Hepatocyte (in vitro differentiated cells): ENCODE measurements around the gene AMHR2. TPM values are rescaled to one million over a fixed set of nuclear protein-coding genes. Genes with fewer than 3 reads are reported as not detected.
"Not testable (repeated sequence)": the region's sequence is repeated elsewhere in the genome, so short reads cannot be mapped to it uniquely, and the experiment has no call there.

Experiments
- DNase-seq: peaks from one replicate; pipeline ENCODE4 v3.0.0-alpha.2; 2016; ENCODE audit warnings: low spot score
- H2AFZ ChIP-seq: fragments of 200-600 bp; sonication (generic); 2 replicates; pipeline ENCODE4 v1.6.0; 2016; ENCODE audit warnings: antibody characterized with exemption, mild to moderate bottlenecking
- H3K27ac ChIP-seq: fragments of 200-600 bp; sonication (generic); 2 replicates; pipeline ENCODE4 v1.5.1; 2016; ENCODE audit warnings: mild to moderate bottlenecking
- H3K27me3 ChIP-seq: fragments of 200-600 bp; sonication (generic); 2 replicates; pipeline ENCODE4 v1.6.1; 2016
- H3K36me3 ChIP-seq: fragments of 200-600 bp; sonication (generic); replicated peaks from 2 replicates; pipeline ENCODE4 v1.5.1; 2016; ENCODE audit warnings: low read depth; ENCODE audit not compliant: insufficient read depth
- H3K4me1 ChIP-seq: fragments of 200-600 bp; sonication (generic); 2 replicates; pipeline ENCODE4 v1.5.1; 2016; ENCODE audit warnings: mild to moderate bottlenecking, moderate library complexity; ENCODE audit not compliant: insufficient read depth
- H3K4me2 ChIP-seq: fragments of 200-600 bp; sonication (generic); 2 replicates; pipeline ENCODE4 v1.6.0; 2016
- H3K4me3 ChIP-seq: fragments of 200-600 bp; sonication (generic); 2 replicates; pipeline ENCODE4 v1.5.1; 2016; ENCODE audit warnings: mild to moderate bottlenecking
- H3K79me2 ChIP-seq: fragments of 200-600 bp; sonication (generic); 2 replicates; pipeline ENCODE4 v1.6.0; 2017; ENCODE audit warnings: mild to moderate bottlenecking
- H3K9me2 ChIP-seq: fragments of 200-600 bp; sonication (generic); replicated peaks from 2 replicates; pipeline ENCODE4 v1.6.0; 2017; ENCODE audit warnings: mild to moderate bottlenecking; ENCODE audit not compliant: insufficient read depth
- H3K9me3 ChIP-seq: fragments of 200-600 bp; sonication (generic); 2 replicates; pipeline ENCODE4 v1.5.1; 2016; ENCODE audit warnings: low read depth, mild to moderate bottlenecking
- H4K20me1 ChIP-seq: fragments of 200-600 bp; sonication (generic); 2 replicates; pipeline ENCODE4 v1.6.0; 2016; ENCODE audit warnings: mild to moderate bottlenecking; ENCODE audit not compliant: insufficient read depth, poor library complexity, severe bottlenecking
- CTCF ChIP-seq: fragments of 200-600 bp; sonication (generic); IDR thresholded peaks from 2 replicates; pipeline ENCODE4 v1.5.1; 2016; ENCODE audit warnings: antibody characterized with exemption, mild to moderate bottlenecking; ENCODE audit not compliant: poor library complexity
- EZH2 ChIP-seq: fragments of 200-600 bp; sonication (generic); IDR thresholded peaks from 2 replicates; pipeline ENCODE4 v1.6.1; 2016; ENCODE audit warnings: antibody characterized with exemption, mild to moderate bottlenecking, borderline replicate concordance
- EZH2phosphoT487 ChIP-seq: fragments of 200-600 bp; sonication (generic); IDR thresholded peaks from one replicate; pipeline ENCODE4 v1.6.1; 2018; ENCODE audit warnings: antibody characterized with exemption, mild to moderate bottlenecking, low read depth, moderate library complexity; ENCODE audit not compliant: unreplicated experiment, severe bottlenecking
- WGBS: methylation state at CpG from one replicate; pipeline ENCODE4 v1.1.6; 2016; ENCODE audit warnings: low lambda C conversion rate; ENCODE audit errors: missing lambda C conversion rate; 5-methylcytosine and 5-hydroxymethylcytosine counted together
- polyA plus RNA-seq: library from polyadenylated mRNA; unstranded; fragments of >200 nt; fragmentation: Nextera tagmentation; extraction: Ambion mirVana; gene quantifications from 2 replicates; pipeline ENCODE4 v1.2.1, GENCODE V29; 2016
- total RNA-seq: library from RNA; depleted of rRNA; stranded (reverse); fragments of >200 nt; gene quantifications from 2 replicates; pipeline ENCODE4 v1.2.3, GENCODE V29; 2014

AMHR2 gene
- total and polyA plus RNA-seq, 2 experiments from 2014 or later = 6.4 to 16.9 TPM

DNA sequence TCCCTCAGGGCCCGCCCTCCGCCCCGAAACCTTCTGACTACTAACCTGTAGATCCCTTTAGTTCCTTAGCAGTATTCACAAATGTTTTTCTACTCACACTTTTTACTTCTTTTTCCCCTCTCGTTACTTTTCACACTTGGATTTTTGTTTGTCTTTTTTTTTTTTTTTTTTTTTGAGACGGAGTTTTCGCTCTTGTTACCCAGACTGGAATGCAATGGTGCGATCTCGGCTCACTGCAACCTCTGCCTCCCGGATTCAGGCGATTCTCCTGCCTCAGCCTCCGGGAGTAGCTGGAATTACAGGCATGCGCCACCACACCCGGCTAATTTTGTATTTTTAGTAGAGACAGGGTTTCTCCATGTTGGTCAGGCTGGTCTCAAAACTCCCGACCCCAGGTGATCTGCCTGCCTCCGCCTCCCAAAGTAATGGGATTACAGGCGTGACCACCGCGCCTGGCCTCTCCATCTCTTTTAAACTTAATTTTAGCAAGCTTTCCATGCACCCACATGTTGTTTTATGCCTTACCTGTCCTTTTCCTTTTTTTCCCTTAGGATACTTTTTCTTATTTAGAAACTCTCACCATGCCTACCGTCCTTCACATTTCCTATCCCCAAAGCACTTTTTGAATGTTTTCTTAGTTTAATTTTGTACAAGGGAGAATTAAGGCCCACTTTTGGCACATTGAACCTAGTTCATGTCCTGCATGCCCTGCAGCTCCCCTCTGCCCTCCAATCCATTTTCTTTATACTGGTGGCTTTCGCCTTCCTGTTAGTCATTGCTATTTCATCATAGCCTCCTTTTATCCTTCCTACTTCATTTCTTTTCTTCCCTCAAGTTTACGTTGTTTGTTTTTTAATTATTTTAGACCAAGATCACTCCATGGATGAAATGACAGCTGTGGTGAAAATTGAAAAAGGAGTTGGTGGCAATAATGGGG lies 42.6 kb upstream of the AMHR2 start:
- Histone ChIP-seq H3K4me3 (peak overlapping the region; percentile 16), H3K4me2 (peak overlapping the region; percentile 89), H3K9me2 (no peaks in the 10 kb centered on the region), H4K20me1 (peaks cover 31% of the 10 kb centered on the region), H3K9me3 (no peaks in the 10 kb centered on the region), H3K79me2 (peaks cover 51% of the 10 kb centered on the region), H3K27ac (peak overlapping the region; percentile 96), H2AFZ (no peak overlapping the region), H3K27me3 (no peaks in the 10 kb centered on the region), H3K4me1 (peaks cover 43% of the 10 kb centered on the region), H3K36me3 (no peaks in the 10 kb centered on the region)
- no peak for DNase-seq
- no peak for TF ChIP-seq EZH2phosphoT487
- no peak for TF ChIP-seq EZH2
- TF ChIP-seq CTCF = no peak
- WGBS = 11% methylated on average over 20 of the region's 21 CpGs

DNA sequence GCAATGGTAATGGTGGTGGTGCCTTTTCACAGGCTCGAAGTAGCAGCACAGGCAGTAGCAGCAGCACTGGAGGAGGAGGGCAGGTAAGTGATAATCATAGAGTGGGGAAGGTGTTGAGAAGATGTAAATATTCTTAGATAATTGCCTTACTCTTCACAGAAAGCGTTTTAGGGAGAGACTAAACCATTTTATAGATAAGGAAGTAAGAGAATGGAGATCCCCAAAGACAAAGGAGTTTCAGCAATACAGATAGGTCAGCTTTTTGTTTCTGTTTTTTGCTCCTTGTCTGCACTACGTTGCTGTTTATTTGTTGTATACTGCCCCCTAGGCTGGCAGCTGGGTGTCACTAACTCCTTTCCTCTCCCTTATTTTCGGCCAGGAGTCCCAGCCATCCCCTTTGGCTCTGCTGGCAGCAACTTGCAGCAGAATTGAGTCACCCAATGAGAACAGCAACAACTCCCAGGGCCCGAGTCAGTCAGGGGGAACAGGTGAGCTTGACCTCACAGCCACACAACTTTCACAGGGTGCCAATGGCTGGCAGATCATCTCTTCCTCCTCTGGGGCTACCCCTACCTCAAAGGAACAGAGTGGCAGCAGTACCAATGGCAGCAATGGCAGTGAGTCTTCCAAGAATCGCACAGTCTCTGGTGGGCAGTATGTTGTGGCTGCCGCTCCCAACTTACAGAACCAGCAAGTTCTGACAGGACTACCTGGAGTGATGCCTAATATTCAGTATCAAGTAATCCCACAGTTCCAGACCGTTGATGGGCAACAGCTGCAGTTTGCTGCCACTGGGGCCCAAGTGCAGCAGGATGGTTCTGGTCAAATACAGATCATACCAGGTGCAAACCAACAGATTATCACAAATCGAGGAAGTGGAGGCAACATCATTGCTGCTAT lies 41.7 kb upstream of the AMHR2 start:
- Histone ChIP-seq H3K9me2 (no peaks in the 10 kb centered on the region), H3K27ac (peak overlapping the region; percentile 96), H3K4me2 (peak overlapping the region; percentile 89), H3K4me3 (peak overlapping the region; percentile 16), H4K20me1 (peaks cover 39% of the 10 kb centered on the region), H3K27me3 (no peaks in the 10 kb centered on the region), H3K36me3 (no peaks in the 10 kb centered on the region), H3K79me2 (peaks cover 60% of the 10 kb centered on the region), H3K9me3 (no peaks in the 10 kb centered on the region), H3K4me1 (peaks cover 52% of the 10 kb centered on the region), H2AFZ (no peak overlapping the region)
- peak; percentile 54 for DNase-seq
- 59% methylated on average over 9 of the region's 9 CpGs for WGBS
- TF ChIP-seq CTCF (peak; percentile 34), EZH2 (no peak)

DNA sequence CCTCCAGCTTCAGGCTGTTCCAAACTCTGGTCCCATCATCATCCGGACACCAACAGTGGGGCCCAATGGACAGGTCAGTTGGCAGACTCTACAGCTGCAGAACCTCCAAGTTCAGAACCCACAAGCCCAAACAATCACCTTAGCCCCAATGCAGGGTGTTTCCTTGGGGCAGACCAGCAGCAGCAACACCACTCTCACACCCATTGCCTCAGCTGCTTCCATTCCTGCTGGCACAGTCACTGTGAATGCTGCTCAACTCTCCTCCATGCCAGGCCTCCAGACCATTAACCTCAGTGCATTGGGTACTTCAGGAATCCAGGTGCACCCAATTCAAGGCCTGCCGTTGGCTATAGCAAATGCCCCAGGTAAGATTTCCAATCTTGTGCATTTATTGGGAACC lies 40.4 kb upstream of the AMHR2 start:
- Histone ChIP-seq H3K36me3 (no peaks in the 10 kb centered on the region), H3K4me1 (peaks cover 63% of the 10 kb centered on the region), H3K4me3 (no peak overlapping the region), H2AFZ (no peak overlapping the region), H3K9me3 (no peaks in the 10 kb centered on the region), H3K79me2 (peaks cover 73% of the 10 kb centered on the region), H3K27ac (no peak overlapping the region), H4K20me1 (peaks cover 47% of the 10 kb centered on the region), H3K27me3 (no peaks in the 10 kb centered on the region), H3K4me2 (peak overlapping the region; percentile 89), H3K9me2 (no peaks in the 10 kb centered on the region)
- DNase-seq = no peak
- TF ChIP-seq EZH2 (no peak), EZH2phosphoT487 (no peak), CTCF (no peak)
- 73% methylated on average over 2 of the region's 2 CpGs for WGBS

DNA sequence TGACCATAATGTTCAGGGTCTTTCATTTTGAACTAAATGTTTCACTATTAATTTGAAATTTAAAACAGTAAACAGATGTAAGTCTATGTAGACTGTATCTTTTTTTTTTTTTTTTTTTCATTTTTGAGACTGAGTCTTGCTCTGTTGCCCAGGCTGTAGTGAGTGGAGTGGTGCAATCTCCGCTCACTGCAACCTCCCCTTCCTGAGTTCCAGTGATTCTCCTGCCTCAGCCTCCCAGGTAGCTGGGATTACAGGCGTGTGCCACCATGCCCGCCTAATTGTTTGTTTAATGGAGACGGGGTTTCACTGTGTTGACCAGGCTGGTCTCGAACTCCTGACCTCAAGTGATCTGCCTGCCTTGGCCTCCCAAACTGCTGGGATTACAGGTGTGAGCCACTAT lies 37.3 kb upstream of the AMHR2 start:
- not testable (repeated sequence) for H3K27me3 ChIP-seq, H3K9me3 ChIP-seq, DNase-seq, H3K4me3 ChIP-seq, H2AFZ ChIP-seq, H3K9me2 ChIP-seq, H3K27ac ChIP-seq, H3K36me3 ChIP-seq
- Histone ChIP-seq H3K79me2 (peaks cover 100% of the 10 kb centered on the region), H4K20me1 (peaks cover 73% of the 10 kb centered on the region), H3K4me2 (peak overlapping the region; percentile 89), H3K4me1 (peaks cover 76% of the 10 kb centered on the region)
- 98% methylated on average over 5 of the region's 5 CpGs for WGBS
